Activated naive CD8-positive, alpha-beta T cell (primary cell): ENCODE results near the gene TMEM25.
"Not testable (repeated sequence)": the region's sequence is repeated elsewhere in the genome, so short reads cannot be mapped to it uniquely, and the experiment has no call there.

ENCODE experiments used
- H3K27ac Mint-ChIP-seq: one replicate; pipeline ENCODE4 v1.8.0; 2021; ENCODE audit warnings: mixed read lengths
- H3K27me3 Mint-ChIP-seq: one replicate; pipeline ENCODE4 v1.8.0; 2021; ENCODE audit warnings: mixed read lengths
- H3K36me3 Mint-ChIP-seq: one replicate; pipeline ENCODE4 v1.8.0; 2021; ENCODE audit warnings: mixed read lengths
- H3K4me1 Mint-ChIP-seq: one replicate; pipeline ENCODE4 v1.8.0; 2021; ENCODE audit warnings: low read depth, mixed read lengths
- H3K4me3 Mint-ChIP-seq: one replicate; pipeline ENCODE4 v1.8.0; 2021; ENCODE audit warnings: mild to moderate bottlenecking, mixed read lengths
- H3K9me3 Mint-ChIP-seq: one replicate; pipeline ENCODE4 v1.8.0; 2021; ENCODE audit warnings: low read depth, mixed read lengths

The TMEM25 gene

GRCh38 chr11:118530683-118531596 is at the start of gene TMEM25:
Gene TMEM25, plus strand, starts transcription at chr11:118531192. Its CDS starts 610 bp downstream, at chr11:118531802.
- Mint-ChIP-seq H3K27ac (peak within 1 kb of the TSS; percentile 90), H3K36me3 (no peaks in the 10 kb centered on the region), H3K9me3 (no peaks in the 10 kb centered on the region), H3K4me3 (peak within 1 kb of the TSS; percentile 95), H3K4me1 (peaks cover 38% of the 10 kb centered on the region), H3K27me3 (no peaks in the 10 kb centered on the region)

- H3K4me1 Mint-ChIP-seq, H3K27me3 Mint-ChIP-seq, H3K9me3 Mint-ChIP-seq, H3K36me3 Mint-ChIP-seq, H3K4me3 Mint-ChIP-seq: not testable (repeated sequence)
- peak overlapping the region; percentile 37 for H3K27ac Mint-ChIP-seq
Observed at GRCh38 chr11:118481238-118481637, 49.8 kb upstream of the TMEM25 start.

GRCh38 chr11:118484405-118484804 is 46.6 kb upstream of the TMEM25 start:
- peaks cover 4% of the 10 kb centered on the region for H3K36me3 Mint-ChIP-seq
- no peak overlapping the region for H3K4me3 Mint-ChIP-seq
- peaks cover 2% of the 10 kb centered on the region for H3K4me1 Mint-ChIP-seq
- no peaks in the 10 kb centered on the region for H3K9me3 Mint-ChIP-seq
- no peaks in the 10 kb centered on the region for H3K27me3 Mint-ChIP-seq
- peak overlapping the region; percentile 68 for H3K27ac Mint-ChIP-seq

- no peaks in the 10 kb centered on the region for H3K9me3 Mint-ChIP-seq
- peaks cover 2% of the 10 kb centered on the region for H3K4me1 Mint-ChIP-seq
- no peaks in the 10 kb centered on the region for H3K27me3 Mint-ChIP-seq
- peaks cover 7% of the 10 kb centered on the region for H3K36me3 Mint-ChIP-seq
- H3K27ac Mint-ChIP-seq, result no peak overlapping the region
- H3K4me3 Mint-ChIP-seq, result no peak overlapping the region
Observed at GRCh38 chr11:118485273-118485672, 45.7 kb upstream of the TMEM25 start.

- Mint-ChIP-seq H3K27ac (peak overlapping the region; percentile 41), H3K36me3 (peaks cover 9% of the 10 kb centered on the region), H3K4me1 (peaks cover 7% of the 10 kb centered on the region), H3K4me3 (no peak overlapping the region), H3K27me3 (no peaks in the 10 kb centered on the region), H3K9me3 (no peaks in the 10 kb centered on the region)
Observed at GRCh38 chr11:118488480-118489109, 42.4 kb upstream of the TMEM25 start.

GRCh38 chr11:118491041-118491440 is 40.0 kb upstream of the TMEM25 start:
- Mint-ChIP-seq H3K27me3 (no peaks in the 10 kb centered on the region), H3K36me3 (peaks cover 14% of the 10 kb centered on the region), H3K4me1 (peaks cover 7% of the 10 kb centered on the region), H3K9me3 (no peaks in the 10 kb centered on the region), H3K4me3 (no peak overlapping the region), H3K27ac (peak overlapping the region; percentile 35)

- H3K27ac Mint-ChIP-seq, result peak overlapping the region; percentile 34
- H3K27me3 Mint-ChIP-seq, result no peaks in the 10 kb centered on the region
- peaks cover 11% of the 10 kb centered on the region for H3K36me3 Mint-ChIP-seq
- no peaks in the 10 kb centered on the region for H3K4me1 Mint-ChIP-seq
- H3K9me3 Mint-ChIP-seq, result no peaks in the 10 kb centered on the region
- no peak overlapping the region for H3K4me3 Mint-ChIP-seq
Observed at GRCh38 chr11:118497831-118498230, 33.2 kb upstream of the TMEM25 start.

GRCh38 chr11:118503216-118503615 is 27.8 kb upstream of the TMEM25 start:
- Mint-ChIP-seq H3K4me1 (peaks cover 2% of the 10 kb centered on the region), H3K27ac (peak overlapping the region; percentile 24), H3K4me3 (no peak overlapping the region), H3K36me3 (peaks cover 16% of the 10 kb centered on the region), H3K9me3 (no peaks in the 10 kb centered on the region), H3K27me3 (no peaks in the 10 kb centered on the region)

- Mint-ChIP-seq H3K9me3 (no peaks in the 10 kb centered on the region), H3K27ac (peak overlapping the region; percentile 1), H3K4me1 (peaks cover 5% of the 10 kb centered on the region), H3K27me3 (no peaks in the 10 kb centered on the region), H3K4me3 (no peak overlapping the region), H3K36me3 (peaks cover 10% of the 10 kb centered on the region)
Observed at GRCh38 chr11:118511601-118512000, 19.4 kb upstream of the TMEM25 start.

GRCh38 chr11:118514103-118514502 is 16.9 kb upstream of the TMEM25 start:
- Mint-ChIP-seq H3K27ac (peak overlapping the region; percentile 70), H3K27me3 (no peaks in the 10 kb centered on the region), H3K36me3 (peaks cover 9% of the 10 kb centered on the region), H3K9me3 (no peaks in the 10 kb centered on the region), H3K4me3 (no peak overlapping the region), H3K4me1 (peaks cover 5% of the 10 kb centered on the region)

- Mint-ChIP-seq H3K27me3 (no peaks in the 10 kb centered on the region), H3K36me3 (peaks cover 9% of the 10 kb centered on the region), H3K4me1 (no peaks in the 10 kb centered on the region), H3K4me3 (no peak overlapping the region), H3K9me3 (no peaks in the 10 kb centered on the region), H3K27ac (peak overlapping the region; percentile 38)
Observed at GRCh38 chr11:118519549-118519948, 11.4 kb upstream of the TMEM25 start.

- H3K27me3 Mint-ChIP-seq, result no peaks in the 10 kb centered on the region
- peaks cover 5% of the 10 kb centered on the region for H3K4me1 Mint-ChIP-seq
- H3K4me3 Mint-ChIP-seq, result no peak overlapping the region
- H3K27ac Mint-ChIP-seq, result no peak overlapping the region
- H3K9me3 Mint-ChIP-seq, result no peaks in the 10 kb centered on the region
- H3K36me3 Mint-ChIP-seq, result peaks cover 9% of the 10 kb centered on the region
Observed at GRCh38 chr11:118521892-118522311, 9.1 kb upstream of the TMEM25 start.

GRCh38 chr11:118522571-118523072 is 8.4 kb upstream of the TMEM25 start:
- peaks cover 9% of the 10 kb centered on the region for H3K36me3 Mint-ChIP-seq

GRCh38 chr11:118524356-118524755 is 6.6 kb upstream of the TMEM25 start:
- Mint-ChIP-seq H3K4me3 (no peak overlapping the region), H3K36me3 (peaks cover 6% of the 10 kb centered on the region), H3K4me1 (peaks cover 19% of the 10 kb centered on the region), H3K27ac (no peak overlapping the region), H3K9me3 (no peaks in the 10 kb centered on the region), H3K27me3 (no peaks in the 10 kb centered on the region)

More at GRCh38 chr11:118522571-118523072, 8.4 kb upstream of the TMEM25 start:
- H3K4me1 Mint-ChIP-seq, result peaks cover 11% of the 10 kb centered on the region
- no peaks in the 10 kb centered on the region for H3K9me3 Mint-ChIP-seq
- H3K27ac Mint-ChIP-seq, result peak overlapping the region; percentile 55
- no peaks in the 10 kb centered on the region for H3K27me3 Mint-ChIP-seq
- no peak overlapping the region for H3K4me3 Mint-ChIP-seq

GRCh38 chr11:118524757-118525470 is 6.1 kb upstream of the TMEM25 start:
- no peak overlapping the region for H3K4me3 Mint-ChIP-seq
- H3K9me3 Mint-ChIP-seq, result no peaks in the 10 kb centered on the region
- peaks cover 25% of the 10 kb centered on the region for H3K4me1 Mint-ChIP-seq
- H3K36me3 Mint-ChIP-seq, result peaks cover 4% of the 10 kb centered on the region
- H3K27ac Mint-ChIP-seq, result no peak overlapping the region
- H3K27me3 Mint-ChIP-seq, result no peaks in the 10 kb centered on the region
